ENCODE measurements around the gene KAZN.
A peak's percentile ranks its signal among the peaks of the same experiment; 100 is the strongest.

The KAZN gene

DNA sequence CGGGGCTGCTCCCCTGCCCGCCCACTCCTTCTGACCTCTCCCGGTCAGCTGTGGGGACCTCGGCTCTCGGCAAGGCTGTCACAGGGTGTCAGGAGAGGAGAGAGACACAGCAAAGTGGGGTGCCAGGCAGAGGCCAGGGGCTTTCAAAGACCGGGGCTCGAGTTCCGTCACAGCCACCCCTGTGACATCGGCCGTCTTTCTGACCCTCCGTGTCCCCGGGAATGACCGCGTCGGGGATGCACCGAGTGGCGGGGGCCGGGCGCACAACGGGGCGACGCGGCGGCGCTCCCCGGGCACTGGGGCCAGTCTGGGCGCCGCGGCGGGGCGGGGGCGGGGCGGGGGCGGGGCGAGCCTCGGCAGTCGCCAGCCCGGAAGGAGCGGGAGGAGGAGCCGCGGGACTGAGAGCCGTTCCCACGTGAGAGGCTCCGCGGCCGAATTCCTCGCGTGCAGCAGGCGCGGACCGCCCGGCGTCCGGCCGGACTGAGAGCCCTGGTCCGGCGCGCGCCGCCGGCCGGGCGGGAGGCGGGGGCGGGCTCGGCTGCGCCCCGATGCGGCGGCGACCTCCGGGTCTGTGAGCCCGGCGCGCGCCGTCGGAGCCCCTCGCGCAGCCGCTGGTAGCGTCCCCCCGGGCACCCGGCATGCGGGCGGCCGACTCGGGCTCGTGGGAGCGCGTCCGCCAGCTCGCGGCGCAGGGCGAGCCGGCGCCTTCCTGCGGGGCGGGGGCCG lies 325.4 kb downstream of the KAZN start:
- peak; percentile 71 for DNase-seq

DNA sequence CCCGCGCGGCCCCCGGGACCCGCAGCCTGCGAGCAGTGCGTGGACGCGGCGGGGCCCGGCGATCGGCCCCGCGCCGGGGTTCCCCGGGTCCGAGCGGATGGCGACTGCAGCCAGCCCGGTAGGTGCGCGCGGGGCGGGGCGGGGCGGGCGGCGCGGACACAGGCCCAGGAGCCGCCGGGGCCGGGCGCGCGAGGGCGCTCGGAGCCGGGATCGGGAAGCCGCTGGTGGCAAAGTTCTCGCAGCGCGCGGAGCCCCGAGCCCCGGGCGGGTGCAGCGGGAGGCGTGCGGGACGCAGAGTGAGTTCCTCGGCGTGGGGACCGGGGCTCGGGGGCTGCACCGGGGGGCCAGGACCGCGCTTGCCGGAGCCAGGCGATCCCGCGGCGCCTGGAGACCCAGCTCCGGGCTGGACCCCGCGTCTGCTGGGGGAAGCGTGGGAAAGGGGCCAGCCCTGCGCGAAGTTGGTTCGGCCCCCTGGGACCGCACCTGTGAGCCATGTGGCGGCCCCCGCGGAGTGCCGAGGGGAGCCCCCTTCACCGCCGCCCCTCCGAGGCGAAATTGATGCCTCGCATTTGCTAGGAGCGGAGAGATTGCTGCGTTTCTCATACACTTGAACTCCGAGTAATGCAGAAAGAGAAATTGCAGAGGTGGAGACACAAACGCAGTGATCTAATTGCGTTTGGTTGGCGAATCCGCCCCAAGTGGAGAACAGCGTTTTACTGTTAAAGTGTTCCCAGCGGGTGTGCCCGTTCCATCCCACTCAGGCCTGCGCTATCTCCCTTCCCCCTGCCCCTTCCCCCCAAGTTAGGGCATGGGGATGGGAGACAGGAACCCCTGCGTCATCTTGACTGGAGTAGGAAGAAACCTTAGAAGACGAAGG lies 326.2 kb downstream of the KAZN start:
- peak; percentile 67 for DNase-seq

DNA sequence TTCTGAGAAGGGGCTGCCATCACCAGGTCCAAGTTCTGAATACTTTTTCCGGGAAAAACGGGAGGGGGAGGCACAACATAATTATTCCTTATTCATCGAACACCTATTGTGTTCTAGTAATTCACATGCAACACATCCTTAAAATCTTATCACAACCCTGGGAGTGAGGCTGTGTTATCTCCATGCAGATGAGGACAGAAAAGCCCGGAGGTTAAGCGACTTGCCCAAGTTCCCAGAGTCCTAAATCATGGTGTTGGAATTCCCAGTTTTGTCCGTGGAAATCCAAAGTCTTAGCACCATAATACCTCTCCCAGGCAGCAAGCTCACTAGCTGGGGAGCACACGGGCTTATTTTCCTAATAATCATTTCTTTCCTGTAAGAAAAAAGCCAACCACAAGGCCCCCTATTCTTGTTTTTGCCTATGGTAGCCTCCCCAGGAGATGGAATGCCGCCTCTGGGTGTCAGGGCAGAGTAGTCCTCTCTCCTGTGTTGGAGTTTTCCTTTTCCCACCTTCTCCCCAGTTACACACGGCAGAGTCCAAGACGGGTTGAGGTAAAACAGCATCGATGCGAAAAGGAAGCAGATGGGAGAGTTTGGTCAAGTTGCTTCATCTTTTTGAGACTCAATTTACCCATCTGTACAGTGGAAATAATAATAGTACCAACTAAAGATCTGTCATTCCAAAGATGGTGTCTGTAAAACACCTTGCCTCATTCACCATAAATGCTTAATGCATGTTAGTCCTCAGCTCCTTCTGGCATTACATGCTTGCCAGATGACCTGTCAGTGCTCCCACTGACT lies 327.1 kb downstream of the KAZN start:
- no peak for DNase-seq

DNA sequence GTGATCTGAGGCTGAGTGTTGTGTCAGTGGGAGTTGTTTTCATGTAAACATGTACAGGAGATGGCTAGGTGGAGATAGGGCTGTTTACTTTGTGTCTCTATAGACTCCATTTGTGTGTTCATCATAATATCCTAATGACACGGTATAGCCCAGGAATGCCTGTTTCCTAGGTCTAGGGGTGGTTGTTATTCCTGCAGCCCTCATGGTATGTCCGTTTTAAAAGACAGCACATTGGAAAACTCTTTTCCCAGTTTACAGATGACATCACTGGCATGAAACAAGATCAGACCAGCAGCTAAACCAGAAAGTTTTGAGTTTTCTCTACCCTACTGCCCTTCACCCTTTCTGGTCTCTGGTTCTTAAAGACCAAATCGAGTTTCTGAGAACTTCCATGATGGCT lies 327.7 kb downstream of the KAZN start:
- no peak for DNase-seq

DNA sequence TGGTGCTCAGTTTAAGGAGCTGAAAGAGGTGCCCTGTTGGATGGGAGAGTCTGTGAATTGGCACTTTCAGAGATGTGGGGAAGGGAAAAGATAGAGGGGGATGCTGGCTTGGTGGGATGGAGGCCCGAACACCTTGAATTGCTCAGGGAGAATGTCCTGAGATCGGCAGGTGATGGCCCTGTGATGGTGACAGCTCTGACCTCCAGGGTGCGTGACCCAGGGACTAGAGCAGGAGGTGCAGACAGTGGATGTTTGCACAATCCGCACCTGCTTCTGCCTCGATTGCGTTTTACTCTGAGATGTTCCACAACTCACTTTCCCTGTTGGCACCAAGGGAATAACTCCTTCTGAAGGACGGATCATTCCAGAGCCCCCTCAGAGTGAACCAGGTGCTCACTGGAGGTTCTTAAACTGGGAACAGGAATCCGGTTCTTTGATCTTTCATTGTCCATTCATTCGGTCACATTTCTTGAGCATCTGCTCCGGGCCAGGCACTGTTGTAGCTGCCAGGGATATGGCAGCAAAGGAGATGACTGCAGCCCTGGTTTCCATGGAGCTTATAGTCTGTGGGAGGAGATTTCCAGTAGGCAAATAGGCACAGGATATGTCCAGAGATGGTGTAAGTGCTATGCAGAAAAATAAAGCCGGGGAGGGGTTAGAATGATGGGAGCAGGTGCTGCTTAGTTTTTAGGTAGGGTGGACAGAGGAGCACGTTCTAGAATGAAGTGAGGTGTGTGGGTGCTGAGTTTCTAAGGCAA lies 328.5 kb downstream of the KAZN start:
- DNase-seq = no peak

DNA sequence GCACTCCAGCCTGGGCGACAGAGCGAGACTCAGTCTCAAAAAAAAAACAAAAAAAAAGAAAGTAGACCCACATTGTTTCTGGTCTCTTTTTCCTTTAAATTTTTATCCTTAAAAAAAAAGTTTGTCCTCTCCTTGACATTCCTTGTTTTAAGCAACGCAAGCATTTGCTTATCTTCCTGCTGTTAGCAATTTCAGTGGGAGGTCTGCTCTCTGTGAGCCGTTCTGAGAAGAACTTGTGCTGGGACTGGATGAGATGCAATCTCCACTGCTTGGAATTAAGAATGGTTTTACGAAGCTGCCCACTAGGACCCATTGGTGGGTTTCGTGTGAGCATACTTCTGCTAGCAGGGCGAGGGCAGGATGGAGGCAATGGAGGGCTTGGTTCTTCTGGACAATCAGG lies 329.9 kb downstream of the KAZN start:
- no peak for DNase-seq

DNA sequence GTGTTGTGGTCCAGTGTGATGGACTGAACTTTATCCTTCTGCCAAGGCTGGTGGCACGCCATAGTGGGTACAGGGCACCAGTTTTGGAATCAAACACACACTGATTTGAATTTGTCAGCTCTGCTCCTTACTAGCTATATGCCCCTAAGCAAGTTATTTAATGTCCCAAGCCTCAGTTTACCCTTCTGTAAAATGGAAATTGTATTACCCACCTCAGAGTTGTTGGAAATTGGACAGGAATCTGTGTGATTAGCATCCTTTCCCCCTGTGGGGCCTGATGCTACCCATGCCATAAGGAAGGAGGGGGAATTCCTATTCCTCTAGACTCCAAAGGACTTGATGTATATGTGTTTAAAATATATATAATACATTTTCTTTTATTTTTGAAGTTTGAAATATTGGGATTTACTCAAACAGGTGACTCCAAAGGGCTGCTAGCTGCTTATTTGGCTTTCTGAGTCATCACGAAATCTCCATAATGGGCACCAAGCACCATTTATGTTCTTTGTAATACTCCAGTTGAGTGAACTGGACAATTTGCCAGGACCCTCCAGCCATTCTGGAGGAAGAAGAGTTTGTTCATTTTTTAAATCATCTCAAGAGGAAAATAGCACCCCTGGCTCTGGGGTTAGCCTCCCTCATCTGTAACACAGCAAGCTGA lies 330.5 kb downstream of the KAZN start:
- DNase-seq = no peak

DNA sequence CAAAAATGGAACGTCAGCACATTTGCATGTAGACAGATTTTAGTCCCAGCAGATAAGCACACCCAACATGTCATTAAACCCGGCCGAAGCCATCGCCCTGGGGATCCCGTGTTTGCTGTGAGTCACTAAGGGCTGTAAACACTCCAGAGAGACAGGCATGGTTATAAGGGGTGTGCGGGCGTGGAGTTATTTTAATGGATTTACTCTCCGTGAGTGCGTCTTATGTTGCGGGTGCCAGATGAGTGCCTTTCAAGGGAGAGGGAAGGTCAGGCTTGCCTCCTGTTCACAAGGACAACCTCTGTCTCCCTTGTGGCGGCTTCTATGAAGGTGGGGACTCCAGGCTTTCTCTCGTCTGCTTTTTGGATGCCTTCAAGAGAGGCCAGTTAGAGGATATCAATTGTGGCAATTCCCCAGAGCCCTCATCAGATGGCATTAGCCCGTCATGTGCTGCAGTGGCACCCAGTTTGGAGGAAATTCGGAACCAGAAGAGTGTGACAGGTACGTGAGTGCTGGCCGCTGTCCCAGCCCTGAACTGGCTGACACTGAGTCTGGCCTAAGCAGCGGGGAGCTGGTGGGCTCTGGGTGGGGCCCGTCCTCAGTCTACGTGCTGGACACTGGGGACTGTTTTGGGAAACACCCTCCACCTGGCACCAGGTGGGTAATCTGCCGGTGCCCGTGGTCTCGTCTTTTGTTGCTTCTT lies 331.2 kb downstream of the KAZN start:
- no peak for DNase-seq

DNA sequence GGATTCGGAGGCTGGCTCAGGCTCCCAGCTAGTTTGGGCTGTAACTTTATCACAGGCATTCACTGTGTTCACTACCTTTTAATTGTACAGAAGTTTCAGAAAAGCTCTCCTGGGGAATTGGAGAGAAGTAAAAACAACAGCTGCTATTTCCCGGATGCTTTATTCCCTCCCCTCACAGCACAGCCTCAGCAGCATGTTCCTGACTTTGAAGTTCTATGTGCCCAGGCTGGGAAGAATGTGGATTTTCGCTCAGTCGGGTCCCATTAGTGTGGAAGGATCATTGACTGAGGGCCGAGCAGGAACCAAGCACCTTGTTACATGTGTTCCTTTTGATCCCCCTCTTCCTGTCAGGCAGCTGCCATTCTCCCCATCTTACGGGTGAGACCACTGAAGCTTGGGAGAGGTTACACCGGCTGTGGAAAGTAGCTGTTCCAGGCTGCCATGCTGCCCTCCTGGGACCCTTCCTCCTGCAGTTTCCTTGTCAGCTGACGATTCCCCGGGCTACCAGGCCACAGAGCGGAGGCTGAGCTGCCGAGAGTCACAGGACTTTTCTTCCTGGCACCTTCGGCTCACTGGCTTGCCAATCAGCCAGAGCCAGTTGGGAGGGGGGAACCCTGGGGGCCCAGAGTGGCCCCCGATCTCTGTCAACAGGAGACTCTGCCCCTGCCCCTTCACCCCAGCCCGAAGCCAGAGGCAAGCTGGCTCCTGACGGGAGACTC lies 331.9 kb downstream of the KAZN start:
- no peak for DNase-seq

DNA sequence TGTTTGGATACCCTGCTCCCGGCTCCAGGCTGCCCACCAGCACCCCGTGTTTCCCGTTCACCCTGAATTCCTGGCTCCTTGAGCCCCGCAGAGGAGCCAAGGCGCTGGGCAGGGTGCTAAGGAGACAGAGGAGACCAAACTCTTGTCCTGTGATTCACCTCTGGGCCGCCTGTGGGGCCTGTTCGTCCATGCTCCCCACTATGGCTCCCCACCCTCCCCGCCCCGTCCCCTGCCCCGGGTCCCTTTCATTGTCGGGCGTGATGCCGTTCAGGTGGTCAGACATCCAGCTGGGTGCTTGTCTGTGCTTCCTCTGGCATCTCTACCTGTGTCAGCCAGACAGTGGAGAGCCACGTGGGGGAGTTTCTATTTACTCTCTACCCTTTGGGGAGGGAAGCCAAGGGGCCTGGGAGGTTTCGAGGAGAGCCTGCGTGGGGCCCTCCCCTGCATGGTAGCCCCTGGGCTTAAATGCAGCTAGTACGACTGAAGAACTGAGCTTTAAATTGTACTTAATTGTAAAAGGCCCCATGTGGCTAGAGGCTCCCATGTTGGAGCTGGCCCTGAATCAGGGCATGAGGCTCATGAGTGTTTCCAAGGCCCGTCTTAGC lies 333.7 kb downstream of the KAZN start:
- no peak for DNase-seq

DNA sequence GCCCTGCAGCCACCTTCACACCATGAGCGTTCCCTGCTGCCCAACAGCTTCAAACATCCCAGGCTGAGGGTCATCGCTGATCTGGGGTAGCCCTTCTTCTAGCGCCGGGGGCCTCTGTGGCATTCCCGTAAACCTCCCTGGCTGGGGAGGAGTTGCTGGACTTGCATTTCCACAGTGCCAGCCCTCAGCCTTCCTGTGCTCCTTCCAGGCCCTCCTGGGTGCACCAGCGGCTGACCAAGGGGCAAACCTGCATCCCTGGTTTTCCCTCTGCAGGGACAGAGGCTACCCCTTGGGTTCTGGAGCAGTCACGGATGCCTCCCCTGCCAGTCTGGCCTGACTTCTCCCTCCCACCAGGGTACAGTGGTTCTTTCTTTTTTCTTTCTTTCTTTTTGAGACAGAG lies 336.4 kb downstream of the KAZN start:
- DNase-seq = no peak

DNA sequence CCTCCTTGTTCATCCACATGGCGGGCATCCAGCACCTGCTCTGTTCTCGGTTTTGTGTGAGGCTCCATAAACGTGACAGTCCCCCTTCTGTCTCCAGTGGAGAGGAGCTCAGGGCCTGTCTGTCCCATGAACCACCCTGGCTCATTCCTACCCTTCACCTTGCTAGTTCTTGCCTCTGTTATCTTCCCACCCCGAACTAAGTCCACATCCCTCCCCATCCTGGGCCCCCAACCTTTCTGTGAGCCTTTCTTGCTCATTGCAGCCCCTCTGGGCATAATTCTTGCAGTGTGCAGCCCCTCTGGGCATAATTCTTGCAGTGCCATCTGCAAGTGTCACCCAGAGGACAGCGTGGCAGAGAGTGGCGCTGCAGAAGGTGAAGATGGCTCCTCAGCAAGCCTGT lies 338.3 kb downstream of the KAZN start:
- no peak for DNase-seq

DNA sequence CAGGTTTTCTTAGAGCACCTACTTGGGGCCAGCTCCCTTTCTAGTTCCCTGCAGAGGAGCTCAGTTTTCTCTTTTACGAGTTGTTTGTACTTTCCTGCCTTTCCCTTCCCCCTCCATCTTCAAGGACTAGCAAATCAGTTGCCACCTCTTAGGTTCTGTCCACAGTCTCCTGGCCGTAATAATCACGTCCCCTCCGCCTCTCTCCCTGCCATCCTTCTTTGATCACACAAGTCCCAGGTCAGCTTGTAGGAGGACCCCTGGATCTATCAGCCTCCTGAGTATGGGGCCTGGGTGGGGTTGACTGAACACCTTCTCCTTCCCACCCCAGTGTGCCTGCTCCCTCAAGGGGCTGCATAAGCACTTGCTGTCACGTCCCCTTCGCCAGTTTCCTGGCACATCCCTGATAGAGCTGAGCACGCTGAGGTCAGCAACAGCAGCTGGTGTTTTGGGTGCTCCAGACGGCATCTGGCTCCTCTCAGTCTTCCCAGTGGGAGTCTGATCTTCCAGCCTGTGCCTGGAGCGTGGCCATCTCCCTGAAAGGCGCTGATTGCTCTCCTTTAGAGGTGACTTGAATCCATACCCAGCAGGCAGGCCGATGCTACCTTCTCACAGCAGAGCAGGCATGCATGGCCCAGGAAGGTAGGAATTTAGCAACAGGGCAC lies 338.9 kb downstream of the KAZN start:
- DNase-seq = no peak

DNA sequence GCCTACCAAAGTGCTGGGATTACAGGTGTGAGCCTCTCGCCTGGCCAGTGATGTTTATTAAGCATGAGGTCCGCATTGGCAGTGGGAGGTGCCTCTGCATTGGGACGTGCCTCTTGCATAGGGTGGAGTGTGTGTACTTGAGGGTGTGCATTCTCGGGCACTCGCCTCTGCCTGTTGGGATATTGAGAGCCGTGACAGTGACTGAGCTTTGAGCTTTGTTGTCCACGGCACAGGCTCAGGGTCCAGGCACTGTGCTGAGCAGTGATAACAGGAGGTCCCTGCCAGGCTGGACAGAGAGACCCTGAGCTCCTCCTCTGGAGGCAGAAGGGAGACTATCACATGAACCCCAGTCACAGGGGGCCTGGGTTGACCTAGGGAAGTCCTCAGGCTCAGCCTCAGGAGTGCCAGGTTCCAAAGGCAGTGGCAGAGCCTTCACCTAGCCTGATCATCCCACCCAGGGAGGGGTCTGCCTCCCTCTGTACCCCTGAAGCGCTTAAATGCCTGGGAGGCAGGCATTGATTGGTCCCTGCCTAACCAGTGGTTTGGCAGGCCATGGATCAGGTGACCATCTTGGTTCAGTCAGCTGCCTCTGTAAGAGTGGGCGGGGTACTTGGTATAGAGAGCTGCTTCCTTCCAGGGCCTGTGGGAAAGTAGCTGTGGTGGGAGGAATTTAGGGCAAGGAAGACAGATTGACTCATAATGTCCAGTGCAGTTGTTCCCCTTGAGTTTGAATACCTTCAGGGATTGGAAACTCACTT lies 341.2 kb downstream of the KAZN start:
- no peak for DNase-seq

DNA sequence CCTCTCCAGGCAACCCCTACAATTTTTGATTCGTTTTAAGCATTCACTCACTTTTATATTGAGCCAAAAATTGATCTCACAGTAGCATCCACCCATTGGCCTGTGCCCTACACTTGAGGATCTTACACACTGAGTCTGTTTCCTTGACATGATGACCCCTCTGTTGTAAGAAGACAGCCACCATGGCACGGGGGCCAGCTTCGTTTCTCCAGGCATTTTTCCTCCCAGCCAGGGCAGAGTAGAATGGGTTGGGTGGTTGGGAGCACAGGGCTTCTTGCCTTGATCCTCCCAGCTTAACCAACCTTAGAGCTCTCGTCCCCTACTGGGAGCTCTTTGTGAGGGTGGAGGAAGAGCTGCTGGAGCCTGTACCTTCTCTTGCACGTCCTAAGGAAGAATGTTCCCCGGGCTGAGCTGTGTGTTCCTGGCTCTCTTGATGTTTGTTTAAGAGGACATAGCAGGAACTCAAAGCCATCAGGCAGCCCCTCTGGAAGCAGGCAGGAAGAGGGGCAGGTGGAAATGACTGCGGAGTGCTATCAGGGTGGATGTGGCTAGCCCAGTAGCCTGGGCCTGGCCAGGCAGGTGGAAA lies 341.9 kb downstream of the KAZN start:
- no peak for DNase-seq

DNA sequence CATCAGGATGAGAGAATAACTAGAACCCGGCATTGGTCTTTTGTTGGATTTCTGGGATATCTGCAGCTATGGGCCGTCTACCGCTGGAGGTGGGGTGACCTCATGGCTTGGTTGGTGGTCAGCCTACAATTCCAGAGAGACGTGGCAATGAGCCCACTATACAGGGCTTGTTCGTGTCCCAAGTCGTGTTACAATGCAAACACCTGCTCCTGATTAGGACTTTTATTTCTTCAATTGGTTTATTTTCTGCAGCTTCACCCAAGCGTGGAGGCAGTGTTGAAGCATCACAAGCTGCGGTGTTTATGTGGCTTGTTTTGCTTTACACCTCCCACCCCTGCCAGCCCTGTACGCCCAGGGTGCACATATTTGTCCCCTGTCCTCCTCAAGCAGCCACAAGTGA lies 343.4 kb downstream of the KAZN start:
- DNase-seq = no peak

DNA sequence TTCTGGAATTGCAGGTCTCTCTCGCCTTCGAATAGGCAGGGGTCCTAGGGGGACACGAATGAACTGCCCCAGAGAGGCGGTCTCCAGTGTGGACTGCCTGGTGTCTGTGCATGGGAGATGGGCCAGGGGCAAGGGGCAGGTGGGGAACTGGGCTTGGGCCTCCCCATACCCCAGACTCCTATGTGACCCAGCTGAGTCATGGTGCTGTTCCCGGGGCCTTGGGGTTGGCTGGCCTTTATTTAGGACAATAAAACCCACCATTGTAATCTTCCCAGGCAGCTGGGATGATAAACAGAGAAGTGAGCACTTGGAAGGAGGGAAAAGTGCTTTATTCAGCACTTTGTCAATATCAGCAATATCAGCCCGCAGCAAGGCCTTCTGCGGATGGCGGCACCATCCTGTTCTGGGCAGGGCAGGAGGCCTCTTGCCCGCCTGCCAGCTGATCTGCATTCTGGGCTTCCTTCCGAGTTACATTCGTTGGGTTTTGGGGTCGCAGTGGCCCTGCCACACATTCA lies 346.0 kb downstream of the KAZN start:
- DNase-seq = no peak
